K562 (cell line): ENCODE results near the gene GDF2. TPM values are rescaled to one million over a fixed set of nuclear protein-coding genes. Genes with fewer than 3 reads are reported as not detected.
A peak's percentile ranks its signal among the peaks of the same experiment; 100 is the strongest.

Experiments
- ARID1B ChIP-seq: fragments of 450-650 bp; IDR thresholded peaks from 2 replicates; pipeline ENCODE4 v1.6.1; 2016; ENCODE audit warnings: antibody characterized with exemption, mild to moderate bottlenecking, inconsistent platforms
- ATF1 ChIP-seq, 2 experiments: fragments of 450-650 bp in 1 of 2; IDR thresholded peaks; 2 replicates each; pipeline ENCODE4 v1.6.1; 2016; ENCODE audit warnings: missing compliant biosample characterization in 1 of 2, missing genetic modification characterization in 1 of 2
- CBFA2T3 ChIP-seq: fragments of 450-650 bp; IDR thresholded peaks from 2 replicates; pipeline ENCODE4 v1.6.1; 2017
- DPF2 ChIP-seq: fragments of 450-650 bp; IDR thresholded peaks from 2 replicates; pipeline ENCODE4 v1.6.1; 2016
- E2F4 ChIP-seq: sonication (generic); formaldehyde crosslinking; IDR thresholded peaks from 2 replicates; pipeline ENCODE4 v1.8.0; 2022; ENCODE audit warnings: mild to moderate bottlenecking, low read depth, missing genetic modification reagents
- EGR1 ChIP-seq: fragments of 450-650 bp; conservative IDR thresholded peaks from 2 replicates; pipeline ENCODE4 v1.6.1; 2017; ENCODE audit warnings: mild to moderate bottlenecking
- MGA ChIP-seq: fragments of 450-650 bp; IDR thresholded peaks from 2 replicates; pipeline ENCODE4 v1.6.1; 2016; ENCODE audit warnings: mild to moderate bottlenecking, moderate library complexity
- NFIC ChIP-seq: fragments of 450-650 bp; IDR thresholded peaks from 2 replicates; pipeline ENCODE4 v1.6.1; 2017; ENCODE audit warnings: mild to moderate bottlenecking, inconsistent platforms
- SAP30 ChIP-seq: fragments of 200-600 bp; sonication (generic); IDR thresholded peaks from 2 replicates; pipeline ENCODE4 v1.6.1; 2012; ENCODE audit warnings: borderline replicate concordance, low read depth, mild to moderate bottlenecking, moderate library complexity, low read length, control low read depth, inconsistent platforms; ENCODE audit not compliant: insufficient read depth, poor library complexity, severe bottlenecking
- TEAD4 ChIP-seq, 2 experiments: sonication (generic) in 1 of 2; formaldehyde crosslinking in 1 of 2; IDR thresholded peaks; 2 replicates each; pipeline versions ENCODE4 v1.6.1 to v1.8.0; 2012 to 2022; ENCODE audit warnings: borderline replicate concordance in 1 of 2, inconsistent platforms in 1 of 2, low read length in 1 of 2, mild to moderate bottlenecking in 1 of 2, missing genetic modification reagents in 1 of 2
- UBTF ChIP-seq, 2 experiments: IDR thresholded peaks; 2 replicates each; pipeline ENCODE4 v1.6.1; 2012; ENCODE audit warnings: improper control_type of control experiment in 2 of 2, low read depth in 2 of 2, low read length in 2 of 2, borderline replicate concordance in 1 of 2
- polyA plus RNA-seq, 8 experiments: library from polyadenylated mRNA; depleted of rRNA in 4 of 8; stranded (reverse) in 5 of 8; unstranded in 3 of 8; fragments of >200 nt; fragmentation: Nextera tagmentation in 2 of 8; fragmentation: Illumina TruSeq in 1 of 8; extraction: Ambion mirVana in 2 of 8; extraction: Trizol in 1 of 8; gene quantifications; 2 replicates each; pipeline versions ENCODE4 v1.2.1 to v1.2.3, GENCODE V29; 2011 to 2014; ENCODE audit warnings: inconsistent platforms in 1 of 8, missing spikeins in 1 of 8
- total RNA-seq, 7 experiments: library from RNA; depleted of rRNA in 6 of 7; stranded (reverse); fragments of >200 nt in 6 of 7; fragmentation: Illumina TruSeq in 2 of 7; extraction: Trizol in 2 of 7; gene quantifications; 2 replicates each; pipeline versions ENCODE4 v1.2.1 to v1.2.3, GENCODE V29; 2011 to 2021; ENCODE audit warnings: low replicate concordance in 1 of 7

GDF2 gene
- total and polyA plus RNA-seq, 9 of the 15 experiments (the other 6 are each of a cell fraction or from before 2014, with no cell fraction given): 0.08 to 0.58 (median 0.27) TPM; not detected in 2

- peak; percentile 14; the same call in 1 of the 2 replicates for TF ChIP-seq TEAD4 (IDR thresholded peaks at IDR 0.05; ENCODE audit: low read length)
- no peak for TF ChIP-seq TEAD4 (CRISPR knock-in tag; IDR thresholded peaks at IDR 0.05; ENCODE audit: borderline replicate concordance)
- no peak for TF ChIP-seq ATF1 (CRISPR knock-in tag; IDR thresholded peaks at IDR 0.05)
- 0 out of 2 replicates have a peak, but pooled peaks have one; percentile 23 for TF ChIP-seq ATF1 (tag; IDR thresholded peaks at IDR 0.05)
- peak; percentile 78 for TF ChIP-seq CBFA2T3
- no peak for TF ChIP-seq E2F4 (CRISPR knock-in tag)
- peak; percentile 28; the same call in 1 of the 2 replicates for TF ChIP-seq EGR1
- TF ChIP-seq SAP30: no peak
- peak; percentile 68 for TF ChIP-seq NFIC
- TF ChIP-seq MGA: peak; percentile 13
- TF ChIP-seq DPF2: 0 out of 2 replicates have a peak, but pooled peaks have one; percentile 28
- TF ChIP-seq UBTF (IDR thresholded peaks at IDR 0.05; ENCODE audit: borderline replicate concordance in 1 of 2, low read depth in 2 of 2, low read length in 2 of 2): peak in 1 of 2 experiments; percentile 85; a peak in 2 of 4 replicates
- TF ChIP-seq ARID1B: peak; percentile 32; the same call in 1 of the 2 replicates
Observed at GRCh38 chr10:47311193-47311931, 10.9 kb upstream of the GDF2 start (continued).
